Measurements from ENCODE around the gene FTCD. TPM values are rescaled to one million over a fixed set of nuclear protein-coding genes. Genes with fewer than 3 reads are reported as not detected.
"Not testable (repeated sequence)": the region's sequence is repeated elsewhere in the genome, so short reads cannot be mapped to it uniquely, and the experiment has no call there.

The FTCD gene
- 1 to 10 TPM in 5 of 9 donors, under 1 TPM in 2, not detected in 2; 0.36 to 5.2 (median 1.8) TPM for total RNA-seq
- 10 to 100 TPM in 2 of 3 donors, under 1 TPM in 1; 0.20 to 16.8 (median 11.4) TPM for polyA plus RNA-seq
- long read RNA-seq, donor 1, result 0 reads
- long read RNA-seq, donor 2, partial matches to known transcripts, result 6 of 6 reads
- long read RNA-seq, donor 2, other reads (novel, unspliced or antisense), result 0 of 6 reads
- long read RNA-seq, donor 3, result 0 reads
- long read RNA-seq, donor 4, result 0 reads
- long read RNA-seq, donor 5, partial matches to known transcripts, result 1 of 4 reads
- long read RNA-seq, donor 5, other reads (novel, unspliced or antisense), result 3 of 4 reads
- long read RNA-seq, donor 6, result 0 reads
- long read RNA-seq, donor 7, result 0 reads
- long read RNA-seq, donor 8, partial matches to known transcripts, result 0 of 1 reads
- long read RNA-seq, donor 8, other reads (novel, unspliced or antisense), result 0 of 1 reads
- long read RNA-seq, donor 9, result 0 reads
- long read RNA-seq, donor 10, result 0 reads

- Histone ChIP-seq H3K27me3 (no peaks in the 10 kb centered on the region), H3K4me1 (replicated peaks in 1 of 2) (peaks cover 11 to 12% of the 10 kb centered on the region in 2 donors), H3K27ac (no peak within 1 kb of the TSS), H3K9me3 (replicated peaks in 1 of 3) (no peaks in the 10 kb centered on the region), H3K4me3 (no peak within 1 kb of the TSS), H3K36me3 (replicated peaks in 1 of 2) (no peaks in the 10 kb centered on the region)
- no peak for TF ChIP-seq POLR2A (IDR thresholded peaks at IDR 0.05)
- TF ChIP-seq, protein P1, sequence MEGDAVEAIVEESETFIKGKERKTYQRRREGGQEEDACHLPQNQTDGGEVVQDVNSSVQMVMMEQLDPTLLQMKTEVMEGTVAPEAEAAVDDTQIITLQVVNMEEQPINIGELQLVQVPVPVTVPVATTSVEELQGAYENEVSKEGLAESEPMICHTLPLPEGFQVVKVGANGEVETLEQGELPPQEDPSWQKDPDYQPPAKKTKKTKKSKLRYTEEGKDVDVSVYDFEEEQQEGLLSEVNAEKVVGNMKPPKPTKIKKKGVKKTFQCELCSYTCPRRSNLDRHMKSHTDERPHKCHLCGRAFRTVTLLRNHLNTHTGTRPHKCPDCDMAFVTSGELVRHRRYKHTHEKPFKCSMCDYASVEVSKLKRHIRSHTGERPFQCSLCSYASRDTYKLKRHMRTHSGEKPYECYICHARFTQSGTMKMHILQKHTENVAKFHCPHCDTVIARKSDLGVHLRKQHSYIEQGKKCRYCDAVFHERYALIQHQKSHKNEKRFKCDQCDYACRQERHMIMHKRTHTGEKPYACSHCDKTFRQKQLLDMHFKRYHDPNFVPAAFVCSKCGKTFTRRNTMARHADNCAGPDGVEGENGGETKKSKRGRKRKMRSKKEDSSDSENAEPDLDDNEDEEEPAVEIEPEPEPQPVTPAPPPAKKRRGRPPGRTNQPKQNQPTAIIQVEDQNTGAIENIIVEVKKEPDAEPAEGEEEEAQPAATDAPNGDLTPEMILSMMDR (IDR thresholded peaks at IDR 0.05), result no peak
- 79 to 87% (median 80%) methylated on average over 28 to 34 of the region's 34 CpGs for WGBS, 4 donors
- intact Hi-C loops (cut with DNase I), result no loop called here
- DNase-seq, result peak in 3 of 7 donors; percentile 12 to 49 (median 16)
Measured at GRCh38 chr21:46155514-46156377, at the start of gene FTCD. FTCD (minus strand) TSS chr21:46155579; CDS start chr21:46155523, 56 bp downstream.

DNA sequence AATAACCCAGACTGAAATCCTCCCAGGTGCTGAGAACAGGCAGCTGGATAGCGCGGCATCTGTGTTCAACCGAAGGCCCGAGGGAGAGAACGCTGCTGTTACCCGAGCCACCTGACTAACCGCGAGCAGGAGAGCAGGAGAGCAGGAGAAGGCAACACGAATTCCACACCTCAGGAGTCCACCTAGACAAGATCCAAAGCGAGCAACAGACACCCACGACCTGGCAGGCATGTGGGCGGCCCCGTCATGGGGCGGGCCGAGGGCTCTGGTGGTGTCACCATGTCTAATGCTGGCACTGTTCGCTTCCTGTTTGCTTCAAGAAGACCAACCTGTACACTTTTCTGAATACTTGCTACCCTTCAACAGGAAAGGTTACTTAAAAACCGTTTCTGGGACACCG is 49.8 kb upstream of the FTCD start:
- no peaks in the 10 kb centered on the region for H3K9me3 ChIP-seq (replicated peaks in 1 of 3)
- H3K36me3 ChIP-seq (replicated peaks in 1 of 2), result peaks cover 0 to 76% of the 10 kb centered on the region in 2 donors
- intact Hi-C loops (cut with DNase I), result no loop called here
- no peaks in the 10 kb centered on the region for H3K27me3 ChIP-seq
- no peak for DNase-seq
- H3K4me3 ChIP-seq, result no peak overlapping the region
- H3K27ac ChIP-seq, result no peak overlapping the region
- TF ChIP-seq, protein P1 (IDR thresholded peaks at IDR 0.05), result no peak
- no peak for TF ChIP-seq POLR2A (IDR thresholded peaks at IDR 0.05)
- H3K4me1 ChIP-seq (replicated peaks in 1 of 2), result no peaks in the 10 kb centered on the region
- WGBS, 4 donors, result 87 to 93% (median 88%) methylated on average over 18 of the region's 18 CpGs

DNA sequence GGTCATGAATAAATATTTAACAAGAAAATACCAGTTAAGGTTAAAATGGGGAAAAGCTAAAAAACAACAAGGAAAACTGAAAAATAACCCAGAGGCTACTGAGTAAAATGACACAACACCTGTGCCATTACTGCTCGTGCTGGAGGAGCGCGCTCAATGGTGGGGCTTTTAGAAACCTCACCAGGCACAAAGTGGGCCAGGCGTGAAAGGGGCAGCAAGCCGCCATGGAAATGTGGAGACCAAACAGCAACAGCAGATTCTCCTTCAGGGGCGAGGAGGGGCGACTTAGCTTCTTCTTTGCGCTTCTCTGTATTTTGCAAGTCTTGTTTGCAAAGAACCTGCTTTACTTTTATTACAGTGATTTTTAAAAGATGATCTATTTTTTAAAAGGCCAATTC is 47.8 kb upstream of the FTCD start:
- intact Hi-C loops (cut with DNase I), result no loop called here
- H3K4me1 ChIP-seq (replicated peaks in 1 of 2), result no peaks in the 10 kb centered on the region
- H3K36me3 ChIP-seq (replicated peaks in 1 of 2), result peaks cover 0 to 65% of the 10 kb centered on the region in 2 donors
- no peak for DNase-seq
- H3K27me3 ChIP-seq, result no peaks in the 10 kb centered on the region
- H3K27ac ChIP-seq, result no peak overlapping the region
- H3K9me3 ChIP-seq (replicated peaks in 1 of 3), result no peaks in the 10 kb centered on the region
- WGBS, 4 donors, result 94 to 97% (median 96%) methylated on average over 8 of the region's 8 CpGs
- TF ChIP-seq, protein P1 (IDR thresholded peaks at IDR 0.05), result no peak
- TF ChIP-seq POLR2A (IDR thresholded peaks at IDR 0.05), result no peak
- H3K4me3 ChIP-seq, result no peak overlapping the region

GRCh38 chr21:46202592-46203202 is 47.3 kb upstream of the FTCD start:
- intact Hi-C loops (cut with DNase I), result no loop called here
- Histone ChIP-seq H3K4me3 (no peak overlapping the region), H3K9me3 (replicated peaks in 1 of 3) (no peaks in the 10 kb centered on the region), H3K4me1 (replicated peaks in 1 of 2) (no peaks in the 10 kb centered on the region), H3K27ac (no peak overlapping the region), H3K36me3 (replicated peaks in 1 of 2) (peaks cover 0 to 60% of the 10 kb centered on the region in 2 donors), H3K27me3 (no peaks in the 10 kb centered on the region)
- TF ChIP-seq, protein P1 (IDR thresholded peaks at IDR 0.05), result no peak
- peak in 2 of 7 donors; percentile 12 for DNase-seq
- 81 to 93% (median 87%) methylated on average over 6 of the region's 6 CpGs for WGBS, 4 donors

DNA sequence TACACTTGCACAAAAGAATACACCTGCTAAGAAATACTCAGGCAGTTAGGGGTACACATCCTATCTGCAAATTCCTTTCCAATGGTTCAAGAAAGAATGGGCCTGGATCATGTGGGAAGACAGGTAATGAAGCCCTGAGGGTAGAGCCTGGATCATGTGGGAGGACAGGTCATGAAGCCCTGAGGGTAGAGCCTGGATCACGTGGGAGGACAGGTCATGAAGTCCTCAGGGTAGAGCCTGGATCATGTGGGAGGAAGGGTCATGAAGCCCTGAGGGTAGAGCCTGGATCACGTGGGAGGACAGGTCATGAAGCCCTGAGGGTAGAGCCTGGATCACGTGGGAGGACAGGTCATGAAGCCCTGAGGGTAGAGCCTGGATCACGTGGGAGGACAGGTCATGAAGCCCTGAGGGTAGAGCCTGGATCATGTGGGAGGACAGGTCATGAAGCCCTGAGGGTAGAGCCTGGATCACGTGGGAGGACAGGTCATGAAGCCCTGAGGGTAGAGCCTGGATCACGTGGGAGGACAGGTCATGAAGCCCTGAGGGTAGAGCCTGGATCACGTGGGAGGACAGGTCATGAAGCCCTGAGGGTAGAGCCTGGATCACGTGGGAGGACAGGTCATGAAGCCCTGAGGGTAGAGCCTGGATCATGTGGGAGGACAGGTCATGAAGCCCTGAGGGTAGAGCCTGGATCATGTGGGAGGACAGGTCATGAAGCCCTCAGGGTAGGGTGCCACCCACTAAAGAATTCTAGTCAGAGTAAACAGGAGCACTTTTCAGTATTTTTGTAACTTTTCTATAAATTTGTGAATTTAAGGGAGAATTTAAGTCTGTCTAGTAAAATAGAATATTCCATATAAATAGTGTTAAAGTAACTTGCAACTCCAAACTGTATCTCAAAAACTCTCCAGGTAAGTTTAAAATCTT is 45.8 kb upstream of the FTCD start:
- H3K36me3 ChIP-seq (replicated peaks in 1 of 2), result peaks cover 0 to 52% of the 10 kb centered on the region in 2 donors
- H3K4me1 ChIP-seq (replicated peaks in 1 of 2); H3K9me3 ChIP-seq (replicated peaks in 1 of 3); H3K27me3 ChIP-seq; H3K27ac ChIP-seq; DNase-seq; H3K4me3 ChIP-seq; intact Hi-C loops (cut with DNase I): not testable (repeated sequence)
- 79 to 100% (median 90%) methylated on average over 1 to 3 of the region's 8 CpGs; no CpG with 5 or more reads in 1 of the 4 donors for WGBS, 4 donors

Data from adrenal gland (tissue), 19 donors.